ENCODE measurements around the gene MUCL1. TPM values are rescaled to one million over a fixed set of nuclear protein-coding genes. Genes with fewer than 3 reads are reported as not detected.

MUCL1 gene
- not detected in 2 replicates for total RNA-seq

GRCh38 chr12:54853933-54854538 lies at the start of gene MUCL1:
TSS of gene MUCL1 (plus strand) at chr12:54854516. CDS start at chr12:54854583, 67 bp downstream.

Other genes with a start within 250 kb of the MUCL1 start
- not detected in 2 replicates for gene LACRT, start 219.6 kb upstream of the MUCL1 start, total RNA-seq
- not detected in 2 replicates for gene DCD, start 206.2 kb upstream of the MUCL1 start, total RNA-seq
- not detected in 2 replicates for gene TESPA1, start 130.2 kb downstream of the MUCL1 start, total RNA-seq
- gene NEUROD4, start 165.5 kb downstream of the MUCL1 start, total RNA-seq = not detected in 2 replicates

Data from myometrial cell (primary cell).